Right renal pelvis (tissue), 4 donors: Measurements from ENCODE around the gene TOPAZ1. TPM values are rescaled to one million over a fixed set of nuclear protein-coding genes. Genes with fewer than 3 reads are reported as not detected.

ENCODE experiments used
- polyA plus RNA-seq, 4 donors: library from polyadenylated mRNA; unstranded; fragments of 120-200 nt; gene quantifications; one replicate each; pipeline ENCODE4 v1.2.1, GENCODE V29; 2013; ENCODE audit not compliant: insufficient read length in 4 of 4

Gene TOPAZ1
- polyA plus RNA-seq, 4 donors, result 0.01 TPM; not detected in 3

Other genes with a start within 250 kb of the TOPAZ1 start
- gene TCAIM, start 96.9 kb downstream of the TOPAZ1 start, polyA plus RNA-seq, result 10 to 100 TPM; 41.7 to 53.4 (median 49.3) TPM
- 10 to 100 TPM; 20.7 to 23.2 (median 22.1) TPM for gene ZNF445, start 235.8 kb downstream of the TOPAZ1 start, polyA plus RNA-seq